C4-2B (cell line): ENCODE results near the gene DPYSL4.

Experiments used
- H3K27ac ChIP-seq: fragments of 450-650 bp; 2 replicates; pipeline ENCODE4 v1.5.1; 2017
- ZFX ChIP-seq: fragments of 450-650 bp; IDR thresholded peaks from 2 replicates; pipeline ENCODE4 v1.6.1; 2017
- TF ChIP-seq, protein P1 (sequence below): fragments of 450-650 bp; conservative IDR thresholded peaks from 2 replicates; pipeline ENCODE4 v1.5.1; 2017; ENCODE audit warnings: mild to moderate bottlenecking

Gene DPYSL4

DNA sequence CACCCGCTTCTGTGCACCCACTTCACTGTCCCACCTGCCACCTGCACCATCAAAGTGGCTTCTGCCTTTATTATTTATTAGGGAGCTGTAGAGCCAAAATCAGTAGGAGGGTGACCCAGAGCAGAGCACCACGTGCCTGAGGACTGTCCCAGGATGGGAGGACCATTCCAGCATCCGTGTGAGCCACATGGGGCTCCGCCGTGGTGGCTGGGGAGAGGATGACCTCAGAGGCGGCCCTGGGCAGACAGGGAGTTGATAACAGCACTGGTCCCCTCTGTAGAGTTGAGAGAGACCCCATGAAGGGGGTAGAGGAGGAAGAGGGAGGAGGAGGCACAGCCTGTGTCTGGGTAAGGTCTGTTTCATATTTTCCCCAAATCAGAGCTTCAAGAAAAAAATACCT is 8.7 kb upstream of the DPYSL4 start:
- no peak overlapping the region for H3K27ac ChIP-seq
- TF ChIP-seq ZFX, result no peak
- TF ChIP-seq, protein P1, sequence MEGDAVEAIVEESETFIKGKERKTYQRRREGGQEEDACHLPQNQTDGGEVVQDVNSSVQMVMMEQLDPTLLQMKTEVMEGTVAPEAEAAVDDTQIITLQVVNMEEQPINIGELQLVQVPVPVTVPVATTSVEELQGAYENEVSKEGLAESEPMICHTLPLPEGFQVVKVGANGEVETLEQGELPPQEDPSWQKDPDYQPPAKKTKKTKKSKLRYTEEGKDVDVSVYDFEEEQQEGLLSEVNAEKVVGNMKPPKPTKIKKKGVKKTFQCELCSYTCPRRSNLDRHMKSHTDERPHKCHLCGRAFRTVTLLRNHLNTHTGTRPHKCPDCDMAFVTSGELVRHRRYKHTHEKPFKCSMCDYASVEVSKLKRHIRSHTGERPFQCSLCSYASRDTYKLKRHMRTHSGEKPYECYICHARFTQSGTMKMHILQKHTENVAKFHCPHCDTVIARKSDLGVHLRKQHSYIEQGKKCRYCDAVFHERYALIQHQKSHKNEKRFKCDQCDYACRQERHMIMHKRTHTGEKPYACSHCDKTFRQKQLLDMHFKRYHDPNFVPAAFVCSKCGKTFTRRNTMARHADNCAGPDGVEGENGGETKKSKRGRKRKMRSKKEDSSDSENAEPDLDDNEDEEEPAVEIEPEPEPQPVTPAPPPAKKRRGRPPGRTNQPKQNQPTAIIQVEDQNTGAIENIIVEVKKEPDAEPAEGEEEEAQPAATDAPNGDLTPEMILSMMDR, result no peak

DNA sequence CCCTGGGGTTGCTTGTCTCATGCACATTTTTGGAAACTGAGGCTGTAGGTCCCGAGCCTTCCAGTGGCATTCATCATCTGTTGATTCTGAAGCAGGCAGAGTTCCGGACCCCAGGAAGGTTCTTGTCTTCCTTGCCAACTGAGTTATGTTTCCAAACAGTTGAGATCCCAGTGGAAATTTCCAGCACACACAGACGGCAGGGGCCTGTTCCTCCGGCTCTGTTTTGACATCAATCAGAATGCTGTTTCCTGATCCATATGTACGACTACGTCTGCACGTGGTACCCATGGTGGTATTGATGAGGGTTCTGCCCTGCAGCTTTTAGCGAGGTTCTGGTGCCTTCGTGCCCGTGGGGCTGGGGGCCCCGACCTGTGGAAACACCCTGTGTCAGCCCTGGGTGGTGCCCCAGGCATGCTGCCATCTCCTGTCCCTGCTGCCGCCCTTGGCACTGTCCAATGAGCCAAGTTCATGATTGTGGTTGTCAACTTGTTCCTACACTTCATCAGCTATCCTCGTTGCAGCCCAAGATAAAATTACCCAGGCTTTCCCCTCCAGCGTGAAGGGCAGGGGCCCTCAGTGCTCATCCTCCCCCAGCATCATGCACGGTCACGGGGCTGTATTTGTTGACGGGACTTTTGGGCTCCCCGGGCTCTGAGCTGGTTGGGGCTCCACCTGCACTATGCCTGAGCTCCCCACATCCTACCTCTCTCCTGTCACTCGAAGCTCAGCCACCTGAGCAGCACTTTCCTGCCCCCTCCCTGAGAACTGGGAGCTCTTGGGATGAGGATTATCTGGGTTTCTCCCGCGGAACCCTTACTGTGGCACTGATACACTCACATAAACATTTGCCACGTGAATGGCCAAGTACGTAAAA is 7.8 kb upstream of the DPYSL4 start:
- TF ChIP-seq, protein P1, result no peak
- no peak for TF ChIP-seq ZFX
- H3K27ac ChIP-seq, result no peak overlapping the region

DNA sequence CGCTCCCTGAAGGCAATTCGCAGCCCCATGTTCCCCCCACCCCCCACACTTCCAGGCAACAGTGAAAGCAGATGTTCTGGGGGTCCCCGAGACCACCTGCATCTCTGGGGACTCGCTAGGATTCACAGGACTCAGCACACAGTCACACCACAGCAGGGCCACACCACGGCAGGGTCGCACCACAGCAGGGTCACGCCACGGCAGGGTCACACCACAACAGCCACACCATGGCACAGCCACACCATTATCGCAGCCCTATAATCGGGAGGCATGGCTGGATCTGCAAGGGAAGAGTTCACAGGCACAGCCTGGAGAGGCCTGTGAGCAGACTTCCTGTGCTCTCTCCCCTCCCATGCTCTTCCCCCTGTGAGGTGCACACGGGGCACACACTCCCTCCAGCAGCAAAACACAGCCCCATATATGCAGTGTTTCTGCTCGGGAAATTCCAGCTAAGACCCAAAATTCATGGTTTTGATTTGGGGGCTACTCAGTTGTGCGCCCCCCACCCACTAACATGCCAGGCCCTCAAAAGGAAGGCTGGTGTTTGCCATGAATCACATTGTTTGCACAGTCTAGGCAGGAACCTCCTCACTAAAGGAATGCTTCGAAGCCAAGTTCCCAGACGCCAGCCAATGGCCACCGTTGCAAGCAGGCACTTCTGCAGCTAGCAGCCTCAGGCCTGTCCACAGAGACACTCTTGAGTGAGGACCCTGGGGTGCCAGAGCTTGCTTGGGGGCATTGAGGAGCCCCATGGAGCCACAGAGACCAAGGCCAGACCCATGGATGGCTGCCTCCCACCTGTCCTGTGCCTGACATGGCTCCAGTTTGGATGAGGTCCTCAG is 7.0 kb upstream of the DPYSL4 start:
- H3K27ac ChIP-seq, result no peak overlapping the region
- TF ChIP-seq ZFX, result no peak
- TF ChIP-seq, protein P1, result no peak

DNA sequence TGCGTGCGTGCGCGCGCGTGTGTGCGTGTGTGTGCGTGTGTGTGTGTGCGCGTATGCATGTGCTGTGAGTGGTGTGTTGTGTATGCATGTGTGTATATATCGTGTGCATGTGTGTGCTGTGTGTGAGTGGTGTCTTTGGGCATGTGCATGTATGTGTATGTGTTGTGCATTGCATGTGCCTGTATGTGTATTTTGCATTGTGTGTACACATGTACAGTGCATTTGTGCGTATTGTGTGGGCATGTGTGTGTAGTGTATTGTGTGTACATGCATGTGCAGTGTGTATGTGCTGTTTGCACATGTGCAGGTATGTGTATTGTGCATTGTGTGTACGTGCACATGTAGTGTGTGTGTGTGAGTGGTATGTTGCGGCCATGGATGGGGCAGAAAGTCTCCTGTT is 6.0 kb upstream of the DPYSL4 start:
- no peak overlapping the region for H3K27ac ChIP-seq
- TF ChIP-seq, protein P1, result no peak
- no peak for TF ChIP-seq ZFX

DNA sequence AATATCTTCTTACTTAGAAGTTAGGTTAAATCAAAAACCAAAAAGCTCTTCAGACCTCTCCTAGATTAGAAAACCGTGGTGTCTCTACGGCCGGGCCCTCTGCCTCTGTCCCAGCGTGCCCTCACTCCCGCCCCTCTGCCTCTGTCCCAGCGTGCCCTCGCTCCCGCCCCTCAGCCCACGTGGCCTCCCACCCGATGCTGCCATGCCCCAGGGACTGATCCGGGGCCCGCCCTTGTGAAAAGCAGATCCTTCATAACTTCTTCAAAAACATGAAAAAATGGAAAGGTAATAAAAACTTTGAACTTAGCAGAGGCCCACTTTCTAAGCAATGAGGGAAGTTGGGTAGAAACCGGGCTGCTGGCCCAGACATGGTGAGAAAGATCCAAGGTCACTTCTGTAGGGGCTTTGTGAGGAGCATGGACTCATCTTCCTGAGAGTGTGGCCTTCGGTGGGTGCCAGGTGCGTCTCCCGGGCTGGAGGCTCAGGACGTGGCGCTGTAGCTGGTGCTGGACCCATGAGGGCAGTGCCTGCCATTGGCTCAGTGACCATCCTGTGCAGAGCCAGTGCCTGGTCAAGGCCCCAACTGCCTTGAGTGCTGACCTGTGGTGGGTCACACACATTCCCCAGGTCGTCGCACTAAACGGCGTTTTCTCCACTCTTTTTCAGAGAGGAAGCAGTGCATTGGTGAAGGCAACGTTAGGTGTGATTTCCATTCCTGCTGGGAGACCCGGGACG is 4.9 kb upstream of the DPYSL4 start:
- no peak overlapping the region for H3K27ac ChIP-seq
- no peak for TF ChIP-seq ZFX
- TF ChIP-seq, protein P1, result no peak

DNA sequence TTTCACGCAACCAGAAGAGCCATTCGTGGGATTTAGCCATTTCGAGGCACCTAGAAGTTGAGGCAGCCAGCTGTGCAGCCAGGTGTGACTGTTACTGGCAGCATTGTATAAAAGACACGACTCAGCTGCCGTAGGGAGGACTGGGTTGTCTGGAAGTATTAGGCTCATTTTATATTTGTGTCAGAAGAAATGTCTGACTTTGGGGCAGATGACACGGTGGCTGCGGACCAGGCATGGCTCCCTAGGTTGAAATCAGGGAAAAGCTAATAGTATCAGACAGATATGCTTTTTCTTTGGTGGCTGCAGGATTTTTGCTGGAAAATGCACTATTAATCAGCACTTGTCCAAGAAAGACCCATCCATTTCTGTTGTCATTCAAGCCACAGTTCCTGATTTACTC is 4.2 kb upstream of the DPYSL4 start:
- H3K27ac ChIP-seq, result no peak overlapping the region
- TF ChIP-seq, protein P1, result no peak
- no peak for TF ChIP-seq ZFX
